RWPE1 (cell line): ENCODE data around the gene FAM110C.
"Not testable (repeated sequence)": the region's sequence is repeated elsewhere in the genome, so short reads cannot be mapped to it uniquely, and the experiment has no call there.

Source experiments
- CTCF ChIA-PET: fragments of 350-600 bp; sonication (Branson Sonifier 250); formaldehyde crosslinking; extraction: SDS; loops from one replicate; lab custom pipeline; 2021; lab: Yijun Ruan, JAX
- POLR2A ChIA-PET: fragments of 400-600 bp; formaldehyde crosslinking; extraction: SDS; loops from one replicate; lab custom pipeline; 2020; ENCODE audit warnings: antibody characterized with exemption; ENCODE audit not compliant: low non-redundant PET; lab: Yijun Ruan, JAX
- DNase-seq: peaks from one replicate; pipeline ENCODE4 v3.0.0; 2012; ENCODE audit warnings: low spot score
- H3K27ac ChIP-seq: fragments of 450-650 bp; 2 replicates; pipeline ENCODE4 v1.5.1; 2017
- CTCF ChIP-seq: fragments of 450-650 bp; conservative IDR thresholded peaks from 2 replicates; pipeline ENCODE4 v1.5.1; 2017; ENCODE audit warnings: low read depth, mild to moderate bottlenecking

Gene FAM110C

GRCh38 chr2:25543-25942 is 20.8 kb downstream of the FAM110C start:
- CTCF ChIA-PET, result no interaction called here
- no peak for DNase-seq
- POLR2A ChIA-PET, result no interaction called here
- H3K27ac ChIP-seq, result no peak overlapping the region
- TF ChIP-seq CTCF, result no peak

- H3K27ac ChIP-seq, DNase-seq, CTCF ChIA-PET, POLR2A ChIA-PET: not testable (repeated sequence)
These were observed 21.7 kb downstream of the FAM110C start for GRCh38 chr2:24591-24990.

- H3K27ac ChIP-seq, result no peak overlapping the region
- DNase-seq, result no peak
- no peak for TF ChIP-seq CTCF
- ChIA-PET POLR2A (no interaction called here), CTCF (interaction anchor here (0.6 kb wide), 1 partner anchor 12 kb away, joined by 3 read pairs; no protein-coding TSS in a partner anchor)
These were observed 22.2 kb downstream of the FAM110C start for GRCh38 chr2:24107-24506.

- ChIA-PET CTCF (interaction anchor here (0.7 to 1.0 kb wide), 2 partner anchors 21 to 119 kb away, joined by 3 read pairs; no protein-coding TSS in a partner anchor), POLR2A (no interaction called here)
- TF ChIP-seq CTCF, result no peak
- H3K27ac ChIP-seq, result no peak overlapping the region
- no peak for DNase-seq
These were observed 23.0 kb downstream of the FAM110C start for GRCh38 chr2:23283-23682.

- H3K27ac ChIP-seq, POLR2A ChIA-PET, DNase-seq, CTCF ChIA-PET: not testable (repeated sequence)
These were observed 24.1 kb downstream of the FAM110C start for GRCh38 chr2:22244-22643.

GRCh38 chr2:20259-20658 is 26.0 kb downstream of the FAM110C start:
- H3K27ac ChIP-seq, DNase-seq, POLR2A ChIA-PET: not testable (repeated sequence)
- CTCF ChIA-PET, result interaction anchor here (3.5 kb wide), 1 partner anchor 122 kb away, joined by 28 read pairs; no protein-coding TSS in a partner anchor

GRCh38 chr2:19505-19904 is 26.8 kb downstream of the FAM110C start:
- TF ChIP-seq CTCF, result no peak
- H3K27ac ChIP-seq, result no peak overlapping the region
- CTCF ChIA-PET, result interaction anchor here (0.6 to 3.5 kb wide), 6 partner anchors 8 to 122 kb away, joined by 3 to 28 read pairs (median 4); no protein-coding TSS in a partner anchor
- POLR2A ChIA-PET, result no interaction called here
- DNase-seq, result no peak

- DNase-seq, result no peak
- CTCF ChIA-PET, result interaction anchor here (0.6 to 3.5 kb wide), 9 partner anchors 8 to 124 kb away, joined by 3 to 28 read pairs (median 4); no protein-coding TSS in a partner anchor
- no peak overlapping the region for H3K27ac ChIP-seq
- POLR2A ChIA-PET, result no interaction called here
- peak; percentile 82 for TF ChIP-seq CTCF
These were observed 27.7 kb downstream of the FAM110C start for GRCh38 chr2:18402-19271.

- POLR2A ChIA-PET, DNase-seq, H3K27ac ChIP-seq: not testable (repeated sequence)
- CTCF ChIA-PET, result interaction anchor here (1.2 kb wide), 1 partner anchor 127 kb away, joined by 4 read pairs; no protein-coding TSS in a partner anchor
These were observed 30.4 kb downstream of the FAM110C start for GRCh38 chr2:15916-16315.
